Sciatic nerve (tissue), 2 donors: ENCODE data around the gene EPHA3. TPM values are rescaled to one million over a fixed set of nuclear protein-coding genes. Genes with fewer than 3 reads are reported as not detected.

ENCODE experiments used
- ATAC-seq: fragments of 200-7000 bp; cut with Tn5 transposase; one replicate; pipeline ENCODE4 v1.9.1; 2020; ENCODE audit warnings: mild to moderate bottlenecking, moderate library complexity
- DNase-seq: peaks from one replicate; pipeline ENCODE4 v3.0.0-alpha.2; 2020; ENCODE audit warnings: low spot score
- intact Hi-C: fragments of 100-400 bp; cut with DNase I; formaldehyde crosslinking; loops from one replicate; pipeline ENCODE4 v1.14.2; 2022
- total RNA-seq: library from RNA; stranded (reverse); fragmentation: NEBNext Ultra II Directional; extraction: Animal tissue kit (Norgen Biotek cat#: 25700); gene quantifications from one replicate; pipeline ENCODE4 v1.2.1, GENCODE V29; 2021
- donor health status: DM: no; HTN: no; CAD: no.
- donor health status: DM: no; HTN: no; CAD: no.

Gene EPHA3
- total RNA-seq, 1 donor from 2014 or later: 12.6 TPM

- no peak for DNase-seq
- no peak for ATAC-seq
- intact Hi-C loops: no loop called here
Measured at GRCh38 chr3:89216016-89216739, 108.8 kb downstream of the EPHA3 start.

- no peak for ATAC-seq
- DNase-seq: no peak
- intact Hi-C loops: no loop called here
Measured at GRCh38 chr3:89217148-89217685, 109.8 kb downstream of the EPHA3 start.

- DNase-seq (no peak), ATAC-seq (no peak)
- intact Hi-C loops: loop anchor here (2.0 kb wide), 1 partner anchor 15 kb away; no protein-coding TSS in a partner anchor
Measured at GRCh38 chr3:89221924-89222323, 114.5 kb downstream of the EPHA3 start.

- DNase-seq (no peak), ATAC-seq (no peak)
- intact Hi-C loops: loop anchor here (2.0 kb wide), 1 partner anchor 14 kb away; no protein-coding TSS in a partner anchor
Measured at GRCh38 chr3:89223188-89223587, 115.8 kb downstream of the EPHA3 start.

- intact Hi-C loops: no loop called here
- ATAC-seq: no peak
- no peak for DNase-seq
Measured at GRCh38 chr3:89227218-89227617, 119.8 kb downstream of the EPHA3 start.

- ATAC-seq (no peak), DNase-seq (no peak)
- intact Hi-C loops: no loop called here
Measured at GRCh38 chr3:89227634-89228033, 120.2 kb downstream of the EPHA3 start.

- intact Hi-C loops: no loop called here
- DNase-seq (no peak), ATAC-seq (no peak)
Measured at GRCh38 chr3:89232155-89232554, 124.7 kb downstream of the EPHA3 start.

GRCh38 chr3:89234620-89235019 lies 127.2 kb downstream of the EPHA3 start:
- no peak for DNase-seq
- intact Hi-C loops: no loop called here
- no peak for ATAC-seq

GRCh38 chr3:89238846-89239245 lies 131.4 kb downstream of the EPHA3 start:
- intact Hi-C loops: no loop called here
- ATAC-seq (no peak), DNase-seq (no peak)

GRCh38 chr3:89239774-89240173 lies 132.4 kb downstream of the EPHA3 start:
- DNase-seq (no peak), ATAC-seq (no peak)
- intact Hi-C loops: no loop called here

- ATAC-seq: no peak
- DNase-seq: no peak
- intact Hi-C loops: no loop called here
Measured at GRCh38 chr3:89245612-89246011, 138.2 kb downstream of the EPHA3 start.

- intact Hi-C loops: no loop called here
- ATAC-seq (no peak), DNase-seq (no peak)
Measured at GRCh38 chr3:89246326-89246725, 138.9 kb downstream of the EPHA3 start.

- ATAC-seq: no peak
- intact Hi-C loops: no loop called here
- no peak for DNase-seq
Measured at GRCh38 chr3:89250742-89251141, 143.3 kb downstream of the EPHA3 start.

GRCh38 chr3:89252016-89252415 lies 144.6 kb downstream of the EPHA3 start:
- ATAC-seq: no peak
- DNase-seq: no peak
- intact Hi-C loops: no loop called here

- ATAC-seq (no peak), DNase-seq (no peak)
- intact Hi-C loops: no loop called here
Measured at GRCh38 chr3:89252860-89253259, 145.4 kb downstream of the EPHA3 start.

GRCh38 chr3:89256395-89256794 lies 149.0 kb downstream of the EPHA3 start:
- intact Hi-C loops: no loop called here
- DNase-seq (no peak), ATAC-seq (no peak)

GRCh38 chr3:89256882-89257281 lies 149.5 kb downstream of the EPHA3 start:
- DNase-seq (no peak), ATAC-seq (no peak)
- intact Hi-C loops: no loop called here

- intact Hi-C loops: no loop called here
- ATAC-seq: no peak
Measured at GRCh38 chr3:89260721-89261120, 153.3 kb downstream of the EPHA3 start.

GRCh38 chr3:89261673-89262072 lies 154.3 kb downstream of the EPHA3 start:
- intact Hi-C loops: no loop called here
- no peak for DNase-seq
- ATAC-seq: no peak

More at GRCh38 chr3:89260721-89261120, 153.3 kb downstream of the EPHA3 start:
- DNase-seq: no peak

- peak; percentile 45 for DNase-seq
Measured at GRCh38 chr3:89262309-89262929, 155.0 kb downstream of the EPHA3 start.

More at GRCh38 chr3:89262309-89262929, 155.0 kb downstream of the EPHA3 start:
- intact Hi-C loops: no loop called here
- no peak for ATAC-seq
